H1 (cell line): Measurements from ENCODE around the gene SLC34A1. TPM values are rescaled to one million over a fixed set of nuclear protein-coding genes. Genes with fewer than 3 reads are reported as not detected.

Experiments
- CTCF ChIA-PET: fragments of 300-600 bp; sonication (Branson Sonifier 250); formaldehyde crosslinking; loops from one replicate; lab custom pipeline; 2021; ENCODE audit not compliant: partially characterized antibody; lab: Charles Lee
- POLR2A ChIA-PET: fragments of 300-600 bp; sonication (Branson Sonifier 250); formaldehyde crosslinking; loops from one replicate; lab custom pipeline; 2021; ENCODE audit warnings: inconsistent platforms; ENCODE audit not compliant: partially characterized antibody; lab: Charles Lee
- DNase-seq, 2 experiments: peaks; one replicate each; pipeline versions ENCODE4 v3.0.0 to v3.0.0-alpha.2; 2010 to 2022; ENCODE audit warnings: low spot score in 2 of 2, low read depth in 1 of 2, mixed read lengths in 1 of 2
- FAIRE-seq: peaks from 2 replicates; lab custom pipeline; 2011; peaks lifted over from hg19 to GRCh38; lab: Jason Lieb, UNC
- H2AFZ ChIP-seq: 2 replicates; pipeline ENCODE4 v1.8.1; 2012; ENCODE audit warnings: low read length, inconsistent platforms
- H2AK5ac ChIP-seq: 2 replicates; pipeline ENCODE4 v1.6.1; 2013; ENCODE audit warnings: low read depth, low read length
- H2BK120ac ChIP-seq: replicated peaks from 2 replicates; pipeline ENCODE3; 2013; ENCODE audit warnings: low read depth, low read length, inconsistent platforms
- H2BK12ac ChIP-seq: 2 replicates; pipeline ENCODE4 v1.6.1; 2013; ENCODE audit warnings: low read depth, low read length
- H2BK15ac ChIP-seq: 2 replicates; pipeline ENCODE4 v1.6.1; 2013; ENCODE audit warnings: low read length
- H2BK20ac ChIP-seq: 2 replicates; pipeline ENCODE4 v1.6.1; 2013; ENCODE audit warnings: low read length
- H2BK5ac ChIP-seq: 2 replicates; pipeline ENCODE4 v1.6.1; 2013; ENCODE audit warnings: low read depth, low read length
- H3K14ac ChIP-seq: 2 replicates; pipeline ENCODE4 v1.6.1; 2013; ENCODE audit warnings: inconsistent platforms; ENCODE audit not compliant: insufficient read length
- H3K18ac ChIP-seq: 2 replicates; pipeline ENCODE4 v1.6.1; 2013; ENCODE audit warnings: low read length; ENCODE audit errors: extremely low read depth
- H3K23ac ChIP-seq: 2 replicates; pipeline ENCODE4 v1.6.1; 2013; ENCODE audit warnings: inconsistent platforms; ENCODE audit not compliant: insufficient read length
- H3K23me2 ChIP-seq: 2 replicates; pipeline ENCODE4 v1.6.1; 2013; ENCODE audit warnings: low read depth, low read length
- H3K27ac ChIP-seq: 2 replicates; pipeline ENCODE4 v1.6.1; 2011; ENCODE audit warnings: low read depth, low read length, inconsistent platforms
- H3K27me3 ChIP-seq, 4 experiments: replicated peaks in 1 of 4; 1 replicate in 1 of 4; 2 replicates in 3 of 4; pipeline versions ENCODE4 v1.6.1 to v1.8.1; 2011 to 2013; ENCODE audit warnings: low read length in 3 of 4, mild to moderate bottlenecking in 3 of 4, inconsistent platforms in 2 of 4, mixed read lengths in 2 of 4, moderate library complexity in 1 of 4; ENCODE audit not compliant: control insufficient read depth in 3 of 4, insufficient read depth in 3 of 4; ENCODE audit errors: extremely low read depth in 1 of 4
- H3K36me3 ChIP-seq, 4 experiments: 2 replicates each; pipeline versions ENCODE4 v1.6.1 to v1.8.1; 2011 to 2013; ENCODE audit warnings: mild to moderate bottlenecking in 4 of 4, low read length in 3 of 4, moderate library complexity in 2 of 4, control low read depth in 1 of 4, inconsistent platforms in 1 of 4; ENCODE audit not compliant: insufficient read depth in 4 of 4, control insufficient read depth in 2 of 4
- H3K4ac ChIP-seq: replicated peaks from 2 replicates; pipeline ENCODE3; 2013; ENCODE audit warnings: low read length, low read depth, mixed read lengths, inconsistent platforms; ENCODE audit not compliant: insufficient read length
- H3K4me1 ChIP-seq, 4 experiments: replicated peaks in 1 of 4; 1 replicate in 1 of 4; 2 replicates in 3 of 4; pipeline versions ENCODE4 v1.6.1 to v1.8.1; 2011 to 2013; ENCODE audit warnings: low read length in 3 of 4, inconsistent platforms in 2 of 4, mixed read lengths in 1 of 4; ENCODE audit not compliant: insufficient read depth in 4 of 4, control insufficient read depth in 3 of 4
- H3K4me2 ChIP-seq, 2 experiments: 2 replicates each; pipeline versions ENCODE4 v1.6.1 to v1.8.1; 2011 to 2013; ENCODE audit warnings: low read depth in 2 of 2, low read length in 2 of 2, control low read depth in 1 of 2, inconsistent platforms in 1 of 2, mild to moderate bottlenecking in 1 of 2; ENCODE audit not compliant: insufficient read depth in 1 of 2
- H3K4me3 ChIP-seq, 4 experiments: fragments of 200-600, 300-600 bp in 1 of 4; sonication (generic), shearing (Covaris generic), sonication (Bioruptor Twin) in 1 of 4; 2 replicates each; pipeline versions ENCODE4 v1.5.1 to v1.8.1; 2011 to 2016; ENCODE audit warnings: low read length in 4 of 4, low read depth in 3 of 4, control low read depth in 2 of 4, inconsistent platforms in 2 of 4, mild to moderate bottlenecking in 2 of 4, mixed read lengths in 1 of 4, moderate library complexity in 1 of 4; ENCODE audit not compliant: insufficient read depth in 2 of 4; ENCODE audit errors: extremely low read depth in 1 of 4
- H3K56ac ChIP-seq: replicated peaks from 2 replicates; pipeline ENCODE3; 2013; ENCODE audit warnings: low read depth, mild to moderate bottlenecking, mixed read lengths, low read length, inconsistent platforms; ENCODE audit not compliant: insufficient read length
- H3K79me1 ChIP-seq: 2 replicates; pipeline ENCODE4 v1.6.1; 2013; ENCODE audit warnings: low read depth, low read length, control low read depth
- H3K79me2 ChIP-seq, 2 experiments: 2 replicates each; pipeline versions ENCODE4 v1.6.1 to v1.8.1; 2012 to 2013; ENCODE audit warnings: low read length in 2 of 2, mild to moderate bottlenecking in 2 of 2, inconsistent platforms in 1 of 2; ENCODE audit not compliant: insufficient read depth in 2 of 2, control insufficient read depth in 1 of 2
- H3K9ac ChIP-seq, 4 experiments: replicated peaks in 1 of 4; 1 replicate in 1 of 4; 2 replicates in 3 of 4; pipeline versions ENCODE4 v1.6.1 to v1.8.1; 2011 to 2013; ENCODE audit warnings: low read depth in 3 of 4, low read length in 3 of 4, control low read depth in 2 of 4, mild to moderate bottlenecking in 2 of 4, moderate library complexity in 2 of 4, inconsistent platforms in 1 of 4; ENCODE audit errors: extremely low read depth in 1 of 4
- H3K9me3 ChIP-seq, 2 experiments: 2 replicates each; pipeline versions ENCODE4 v1.6.1 to v1.8.1; 2012 to 2013; ENCODE audit warnings: mild to moderate bottlenecking in 2 of 2, moderate library complexity in 2 of 2, control low read depth in 1 of 2, inconsistent platforms in 1 of 2, low read depth in 1 of 2, low read length in 1 of 2, mixed read lengths in 1 of 2; ENCODE audit not compliant: insufficient read depth in 2 of 2
- H4K20me1 ChIP-seq, 2 experiments: replicated peaks in 1 of 2; 2 replicates each; pipeline versions ENCODE3 to v1.8.1; 2011 to 2013; ENCODE audit warnings: inconsistent platforms in 2 of 2, low read length in 2 of 2, mild to moderate bottlenecking in 1 of 2; ENCODE audit not compliant: insufficient read depth in 2 of 2, control insufficient read depth in 1 of 2
- H4K5ac ChIP-seq: 2 replicates; pipeline ENCODE4 v1.6.1; 2013; ENCODE audit warnings: low read length, low read depth, mixed read lengths, inconsistent platforms; ENCODE audit not compliant: insufficient read length
- H4K8ac ChIP-seq: 2 replicates; pipeline ENCODE4 v1.8.0; 2013; ENCODE audit warnings: mild to moderate bottlenecking, moderate library complexity, low read length, inconsistent platforms; ENCODE audit not compliant: insufficient read depth; ENCODE audit errors: extremely low read depth
- H4K91ac ChIP-seq: replicated peaks from 2 replicates; pipeline ENCODE3; 2013; ENCODE audit warnings: low read length, mixed read lengths, inconsistent platforms; ENCODE audit not compliant: insufficient read length
- CEBPB ChIP-seq: IDR thresholded peaks from 2 replicates; pipeline ENCODE4 v1.6.1; 2012; ENCODE audit warnings: low read depth, low read length
- CTCF ChIP-seq, 3 experiments: IDR thresholded peaks; 1 replicate in 2 of 3; 2 replicates in 1 of 3; pipeline versions ENCODE4 v1.5.1 to v1.6.1; 2011; ENCODE audit warnings: low read length in 3 of 3, mild to moderate bottlenecking in 3 of 3, inconsistent platforms in 2 of 3, low read depth in 1 of 3, moderate library complexity in 1 of 3; ENCODE audit not compliant: insufficient read depth in 1 of 3; ENCODE audit errors: control extremely low read depth in 1 of 3
- E2F6 ChIP-seq: IDR thresholded peaks from 2 replicates; pipeline ENCODE4 v1.6.1; 2012; ENCODE audit warnings: inconsistent platforms
- KDM5A ChIP-seq: fragments of 200-600 bp; IDR thresholded peaks from 2 replicates; pipeline ENCODE4 v1.7.1; 2012; ENCODE audit warnings: mild to moderate bottlenecking, low read length, inconsistent platforms, mixed read lengths
- NRF1 ChIP-seq: IDR thresholded peaks from 2 replicates; pipeline ENCODE4 v1.6.1; 2011; ENCODE audit warnings: mild to moderate bottlenecking, low read depth, low read length, improper control_type of control experiment
- POLR2A ChIP-seq, 2 experiments: IDR thresholded peaks; 1 replicate in 1 of 2; 2 replicates in 1 of 2; pipeline ENCODE4 v1.6.1; 2011; ENCODE audit warnings: low read depth in 2 of 2, low read length in 2 of 2, mild to moderate bottlenecking in 2 of 2; ENCODE audit errors: control extremely low read depth in 1 of 2
- RNF2 ChIP-seq: fragments of 200-900, 300-1000 bp; sonication (generic); IDR thresholded peaks from 2 replicates; pipeline ENCODE4 v1.7.1; 2016; ENCODE audit warnings: borderline replicate concordance, low read depth, mild to moderate bottlenecking, antibody characterized with exemption, low read length; ENCODE audit not compliant: poor library complexity, severe bottlenecking; ENCODE audit errors: missing control alignments
- WGBS, 2 experiments: shearing (Covaris generic) in 1 of 2; methylation state at CpG; one replicate each; pipeline versions ENCODE4 v1.1.6 to v1.1.7; 2013 to 2015; ENCODE audit warnings: low lambda C conversion rate in 2 of 2, mixed read lengths in 2 of 2, inconsistent platforms in 1 of 2, low coverage in 1 of 2, missing lambda C conversion rate in 1 of 2; ENCODE audit not compliant: insufficient replicate concordance in 2 of 2, insufficient coverage in 1 of 2, insufficient read length in 1 of 2; ENCODE audit errors: extremely low coverage in 1 of 2, missing lambda C conversion rate in 1 of 2; 5-methylcytosine and 5-hydroxymethylcytosine counted together
- polyA plus RNA-seq, 7 experiments: library from polyadenylated mRNA; depleted of rRNA in 3 of 7; stranded (reverse) in 5 of 7; unstranded in 2 of 7; fragments of >200 nt in 5 of 7; fragments of 200-250 nt in 2 of 7; gene quantifications; 1 replicate in 5 of 7; 2 replicates in 1 of 7; 4 replicates in 1 of 7; pipeline versions ENCODE4 v1.2.1 to v1.2.3, GENCODE V29; 2011 to 2013; ENCODE audit warnings: missing spikeins in 2 of 7, mixed read lengths in 2 of 7
- total RNA-seq: library from RNA; stranded (reverse); fragmentation: NEBNext Ultra II Directional; extraction: Animal tissue kit (Norgen Biotek cat#: 25700); gene quantifications from 2 replicates; pipeline ENCODE4 v1.2.1, GENCODE V29; 2021

Gene SLC34A1
- total and polyA plus RNA-seq, 2 of the 8 experiments (the other 6 are each of a cell fraction or from before 2014, with no cell fraction given): not detected

GRCh38 chr5:177370488-177371119 is 13.6 kb upstream of the SLC34A1 start:
- no peak overlapping the region for H2BK12ac ChIP-seq
- peak overlapping the region; percentile 53 to 79 for H3K4me2 ChIP-seq
- 0 out of 7 replicates have a peak overlapping the region, but pooled peaks of 1 of the 4 experiments have one; percentile 31 for H3K9ac ChIP-seq
- H3K27me3 ChIP-seq: peaks cover 1 to 14% (median 12%) of the 10 kb centered on the region in 4 experiments; a peak in 4 of 7 replicates
- peak overlapping the region; percentile 83; the same call in 1 of the 2 replicates for H3K18ac ChIP-seq
- no peaks in the 10 kb centered on the region for H3K9me3 ChIP-seq
- no peak overlapping the region for H3K4ac ChIP-seq
- DNase-seq: peak; percentile 93 to 99
- no peak overlapping the region for H3K56ac ChIP-seq
- H2BK20ac ChIP-seq: no peak overlapping the region
- POLR2A ChIA-PET: interaction anchor here (0.6 to 4.4 kb wide), 8 partner anchors 19 to 85 kb away, joined by 3 to 18 read pairs (median 4); partner anchors contain the start of genes GRK6 and LMAN2
- H2BK120ac ChIP-seq: no peak overlapping the region
- peak; percentile 28 for FAIRE-seq
- peak overlapping the region; percentile 23 to 63 (median 58); a peak in 6 of 8 replicates for H3K4me3 ChIP-seq
- no peak overlapping the region for H4K8ac ChIP-seq
- 0 out of 2 replicates have a peak overlapping the region, but pooled peaks have one; percentile 60 for H3K27ac ChIP-seq
- no peak overlapping the region; the same call in 1 of the 2 replicates for H2AFZ ChIP-seq
- peak overlapping the region; percentile 98; the same call in 1 of the 2 replicates for H2BK15ac ChIP-seq
- 0 out of 2 replicates have a peak overlapping the region, but pooled peaks have one; percentile 75 for H2AK5ac ChIP-seq
- CTCF ChIA-PET: interaction anchor here (0.6 to 16.9 kb wide), 25 partner anchors 8 to 718 kb away, joined by 3 to 363 read pairs (median 6); partner anchors contain the start of genes GRK6, LMAN2, MXD3 and PFN3
- H4K91ac ChIP-seq: no peak overlapping the region
- peaks cover 19% of the 10 kb centered on the region; the same call in 1 of the 2 replicates for H3K23me2 ChIP-seq
- peaks cover 8 to 36% (median 31%) of the 10 kb centered on the region in 4 experiments for H3K4me1 ChIP-seq
- 7% methylated on average over 15 of the region's 42 CpGs; no CpG with 5 or more reads in 1 of the 2 experiments for whole genome bisulfite sequencing, 2 experiments
- no peaks in the 10 kb centered on the region for H3K79me2 ChIP-seq
- no peak overlapping the region for H4K5ac ChIP-seq
- peaks cover 7% of the 10 kb centered on the region; the same call in 1 of the 2 replicates for H3K79me1 ChIP-seq
- no peak overlapping the region for H3K23ac ChIP-seq
- H4K20me1 ChIP-seq: peaks cover 0 to 8% of the 10 kb centered on the region in 2 experiments
- no peak overlapping the region for H3K14ac ChIP-seq
- no peaks in the 10 kb centered on the region for H3K36me3 ChIP-seq
- H2BK5ac ChIP-seq: peak overlapping the region; percentile 69; the same call in 1 of the 2 replicates
- no peak for TF ChIP-seq RNF2
- TF ChIP-seq NRF1: no peak
- no peak for TF ChIP-seq KDM5A
- TF ChIP-seq E2F6: peak; percentile 78
- no peak for TF ChIP-seq CEBPB
- 0 out of 3 replicates have a peak, but pooled peaks of 1 of the 2 experiments have one; percentile 16 for TF ChIP-seq POLR2A (IDR thresholded peaks at IDR 0.05; ENCODE audit: control extremely low read depth in 1 of 2, low read depth in 2 of 2, low read length in 2 of 2)
- peak in 2 of 3 experiments; percentile 79 to 98; a peak in 3 of 4 replicates for TF ChIP-seq CTCF (IDR thresholded peaks at IDR 0.05; ENCODE audit: control extremely low read depth in 1 of 3, insufficient read depth in 1 of 3, low read depth in 1 of 3, low read length in 3 of 3)
